ENCODE data around the gene ADCK1.
A peak's percentile ranks its signal among the peaks of the same experiment; 100 is the strongest.
"Not testable (repeated sequence)": the region's sequence is repeated elsewhere in the genome, so short reads cannot be mapped to it uniquely, and the experiment has no call there.

ADCK1 gene

DNA sequence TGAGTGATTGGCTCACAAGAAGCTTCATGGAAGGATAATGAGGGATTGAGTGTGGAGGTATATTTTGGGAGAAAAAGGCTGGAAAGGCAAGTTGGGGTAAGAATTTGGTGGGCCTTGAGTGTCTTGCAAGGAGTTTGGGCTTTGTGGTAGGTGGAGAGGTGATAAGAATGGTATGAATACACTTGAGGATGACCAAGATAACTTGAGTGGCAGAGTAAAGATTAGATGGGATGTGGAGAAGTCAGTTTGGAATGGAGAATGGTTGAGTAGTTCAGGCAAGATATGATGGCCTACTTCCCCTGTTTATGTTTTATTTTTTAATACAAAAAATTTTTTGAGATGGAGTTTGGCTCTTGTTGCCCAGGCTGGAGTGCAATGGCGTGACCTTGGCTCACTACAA lies 9.1 kb downstream of the ADCK1 start:
- DNase-seq (ENCODE audit: low read depth): no peak

DNA sequence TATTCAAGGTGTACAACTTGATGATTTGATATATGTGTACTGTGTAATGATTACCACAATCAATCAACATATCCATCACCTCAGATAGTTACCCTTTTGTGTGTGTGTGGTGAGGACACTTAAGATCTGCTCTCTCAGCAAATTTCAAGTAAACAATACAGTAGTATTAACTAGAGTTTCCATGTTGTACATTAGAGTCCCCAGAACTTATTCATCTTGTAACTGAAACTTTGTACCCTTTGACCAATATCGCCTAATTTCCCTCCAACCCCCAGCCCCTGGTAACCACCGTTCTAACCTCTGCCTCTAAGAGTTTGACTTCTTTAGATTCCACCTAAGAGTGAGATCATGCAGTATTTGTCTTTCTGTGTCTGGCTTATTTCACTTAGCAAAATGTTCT lies 12.1 kb downstream of the ADCK1 start:
- no peak for DNase-seq (ENCODE audit: low read depth)

DNA sequence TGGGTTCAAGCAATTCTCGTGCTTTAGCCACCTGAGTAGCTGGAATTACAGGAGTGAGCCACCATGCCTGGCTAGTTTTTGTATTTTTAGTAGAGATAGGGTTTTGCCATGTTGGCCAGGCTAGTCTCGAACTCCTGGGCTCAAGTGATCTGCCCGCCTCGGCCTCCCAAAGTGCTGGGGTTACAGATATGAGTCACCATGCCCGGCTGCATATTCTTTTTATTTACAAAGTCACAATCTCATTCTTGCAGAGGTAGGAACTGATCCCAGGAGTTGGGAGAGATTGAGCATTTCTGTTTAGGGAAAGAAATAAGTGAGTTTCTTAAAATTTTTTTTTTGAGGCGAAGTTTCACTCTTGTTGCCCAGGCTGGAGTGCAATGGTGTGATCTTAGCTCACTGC lies 12.8 kb downstream of the ADCK1 start:
- not testable (repeated sequence) for DNase-seq (ENCODE audit: low read depth)

DNA sequence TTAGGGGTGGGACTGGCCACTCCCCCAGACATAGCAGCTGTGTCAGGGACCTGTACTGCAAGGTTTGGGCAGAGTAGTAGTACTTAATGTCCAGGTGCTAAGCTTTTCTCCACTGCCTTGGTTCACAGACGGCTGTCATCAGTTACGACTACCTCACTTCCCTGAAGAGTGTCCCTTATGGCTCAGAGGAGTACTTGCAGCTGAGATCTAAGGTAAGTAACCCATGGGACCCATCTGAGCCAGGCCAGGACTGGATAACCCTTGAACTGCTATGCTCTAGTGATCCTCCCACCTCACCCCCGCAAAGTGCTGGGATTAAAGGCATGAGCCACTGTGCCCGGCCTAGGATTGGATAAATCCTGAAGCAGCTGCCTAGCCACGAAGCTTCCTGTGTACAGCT lies 22.4 kb downstream of the ADCK1 start:
- DNase-seq (ENCODE audit: low read depth): no peak

DNA sequence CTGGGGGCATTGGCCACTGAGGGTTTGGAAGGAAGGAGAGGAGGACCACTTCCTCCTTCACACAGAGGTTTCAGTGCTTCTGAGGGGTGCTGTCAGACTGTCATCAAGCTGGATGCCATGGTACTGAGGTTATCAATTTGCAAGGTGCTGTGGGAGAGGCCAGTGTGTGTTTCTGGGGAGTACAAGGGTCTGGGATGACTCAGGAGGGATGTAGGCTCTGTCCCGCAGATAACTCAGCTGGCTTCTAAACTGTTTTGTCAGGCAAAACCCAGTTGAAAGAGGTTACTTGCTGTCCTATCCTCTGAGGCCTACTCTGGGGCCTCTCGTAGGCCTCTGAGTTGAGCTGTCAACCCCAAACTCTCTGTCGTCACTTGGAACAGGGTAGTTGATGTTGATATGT lies 22.8 kb downstream of the ADCK1 start:
- no peak for DNase-seq (ENCODE audit: low read depth)

DNA sequence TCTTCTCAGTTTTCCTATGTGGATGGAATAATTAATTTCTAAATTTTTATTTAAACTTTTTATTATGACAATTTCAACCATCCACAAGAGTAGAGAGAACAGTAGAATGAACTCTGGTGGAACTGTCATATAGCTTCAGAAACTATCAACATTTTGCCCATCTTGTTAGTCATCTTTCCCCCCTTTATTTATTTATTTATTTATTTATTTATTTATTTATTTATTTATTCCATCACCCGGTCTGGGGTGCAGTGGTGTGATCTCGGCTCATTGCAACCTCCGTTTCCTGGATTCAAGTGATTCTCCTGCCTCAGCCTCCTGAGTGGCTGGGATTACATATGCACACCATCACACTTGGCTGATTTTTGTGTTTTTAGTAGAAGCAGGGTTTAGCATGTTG lies 23.5 kb downstream of the ADCK1 start:
- DNase-seq (ENCODE audit: low read depth): no peak

DNA sequence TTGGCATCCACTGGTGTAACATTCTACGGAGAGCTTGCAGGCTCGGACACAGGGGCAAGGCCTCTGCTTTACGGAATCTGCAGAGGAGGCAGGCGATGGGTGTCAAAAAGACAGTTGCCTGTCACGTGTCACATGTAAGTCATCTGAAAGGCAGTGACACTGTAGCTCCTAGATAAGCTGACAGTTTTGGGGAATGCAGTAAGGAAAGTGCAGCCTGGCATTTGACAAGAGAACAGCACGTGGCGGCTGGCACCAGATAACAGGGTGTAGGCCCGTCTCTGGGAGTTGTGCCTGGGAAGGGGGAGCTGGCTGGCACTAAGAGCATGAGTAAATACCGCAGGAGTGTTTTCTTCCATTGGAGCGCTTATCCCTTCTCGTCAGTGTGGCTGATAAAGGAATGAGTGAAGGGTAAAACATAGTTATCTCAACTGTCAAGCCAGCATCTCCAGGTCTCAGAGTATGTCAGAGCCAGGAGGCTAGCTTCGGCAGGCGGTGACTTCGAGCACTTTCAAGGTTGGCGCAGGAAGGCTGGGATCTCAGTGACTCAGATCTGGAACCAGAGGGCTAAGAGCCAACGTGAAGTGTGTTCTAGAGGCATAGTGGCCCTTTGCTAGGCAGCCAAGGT lies 26.1 kb downstream of the ADCK1 start:
- DNase-seq (ENCODE audit: low read depth): no peak

DNA sequence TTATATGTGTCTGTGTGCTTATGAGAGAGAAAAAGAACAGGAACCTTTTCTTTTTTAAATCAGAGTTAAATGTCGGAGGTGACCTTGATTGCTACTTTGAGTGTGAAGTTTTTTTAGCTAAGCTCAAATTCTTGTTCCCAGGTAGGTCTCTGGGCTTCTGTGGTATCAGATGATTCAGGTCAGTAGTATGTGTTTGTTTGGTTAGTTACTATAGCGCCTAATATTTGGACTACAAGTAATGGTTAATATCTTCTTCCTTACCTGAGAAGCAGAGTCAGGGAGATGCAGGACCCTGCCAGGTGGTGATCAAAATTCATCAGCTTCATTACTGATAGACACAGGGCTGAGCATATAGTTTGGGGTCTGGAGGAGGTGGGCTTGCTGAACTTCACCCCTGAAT lies 30.8 kb downstream of the ADCK1 start:
- no peak for DNase-seq (ENCODE audit: low read depth)

DNA sequence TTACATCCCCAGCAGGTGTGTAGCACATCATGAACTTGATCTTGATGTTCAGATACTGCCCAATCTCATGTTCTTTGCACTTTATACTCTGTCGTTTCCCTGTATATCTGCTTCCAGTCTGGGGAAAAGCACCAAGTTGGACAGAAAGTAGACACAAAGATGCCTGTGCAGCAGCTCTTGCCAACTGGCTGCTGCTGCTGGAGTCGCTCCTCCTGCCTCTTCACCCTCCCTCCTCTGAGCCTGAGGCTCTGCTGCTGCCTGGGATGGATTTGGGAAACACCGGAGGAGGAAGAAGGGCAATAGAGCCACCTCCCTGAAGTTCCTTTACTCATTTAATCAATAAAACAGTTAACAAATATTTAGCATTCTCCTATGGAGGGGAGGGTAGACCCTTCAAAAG lies 32.4 kb downstream of the ADCK1 start:
- no peak for DNase-seq (ENCODE audit: low read depth)

DNA sequence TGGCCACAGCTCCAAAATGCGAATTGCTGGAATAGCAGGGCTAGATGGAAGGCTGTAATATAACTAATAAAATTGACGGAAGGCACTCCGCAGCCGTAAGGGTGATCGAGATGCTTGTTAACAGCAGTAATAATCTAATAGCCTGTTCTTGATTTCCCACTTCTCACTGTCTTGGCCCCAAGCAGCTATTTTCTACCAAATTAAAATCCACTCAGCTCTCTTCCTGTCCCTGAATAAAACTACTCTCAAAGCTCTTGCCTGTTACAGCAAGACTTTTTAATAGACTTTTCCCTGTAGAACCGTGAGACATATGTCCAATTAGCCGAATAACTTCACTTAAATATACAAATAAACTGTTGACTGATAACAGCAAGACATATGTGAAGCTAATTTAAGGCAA lies 38.0 kb downstream of the ADCK1 start:
- DNase-seq (ENCODE audit: low read depth): no peak

DNA sequence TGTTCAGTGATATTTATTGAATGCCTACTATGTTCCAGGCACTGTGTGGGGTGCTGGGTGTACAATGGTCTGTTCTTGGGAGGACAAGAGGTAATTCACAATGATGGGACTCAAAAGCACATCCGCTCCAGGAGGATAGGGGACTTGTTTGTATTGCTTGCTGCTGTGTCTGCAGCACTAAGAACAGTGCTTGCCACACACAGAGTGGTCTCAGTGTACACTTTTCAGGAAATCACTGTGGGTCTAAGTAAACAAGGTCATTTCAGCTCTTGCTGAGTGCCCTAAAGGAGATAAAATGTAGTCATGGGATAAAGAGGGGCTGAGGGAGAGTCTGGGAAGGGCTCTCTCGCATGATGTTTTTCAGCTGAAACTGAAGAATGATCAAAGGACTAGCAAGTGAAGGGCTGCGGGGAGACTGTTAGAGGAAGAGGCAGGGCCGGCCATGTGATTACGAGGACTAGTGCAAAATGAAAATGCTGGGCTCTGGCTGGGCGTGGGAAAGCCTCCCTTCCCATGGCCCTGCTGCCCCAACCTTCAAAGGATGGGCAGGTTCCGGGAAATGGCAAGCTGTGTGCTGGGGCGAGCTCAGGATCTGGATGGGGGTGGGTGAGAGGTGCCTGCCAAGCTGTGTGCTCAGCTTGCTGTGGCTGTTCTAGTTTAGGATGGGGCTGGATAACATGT lies 39.1 kb downstream of the ADCK1 start:
- DNase-seq (ENCODE audit: low read depth): no peak

DNA sequence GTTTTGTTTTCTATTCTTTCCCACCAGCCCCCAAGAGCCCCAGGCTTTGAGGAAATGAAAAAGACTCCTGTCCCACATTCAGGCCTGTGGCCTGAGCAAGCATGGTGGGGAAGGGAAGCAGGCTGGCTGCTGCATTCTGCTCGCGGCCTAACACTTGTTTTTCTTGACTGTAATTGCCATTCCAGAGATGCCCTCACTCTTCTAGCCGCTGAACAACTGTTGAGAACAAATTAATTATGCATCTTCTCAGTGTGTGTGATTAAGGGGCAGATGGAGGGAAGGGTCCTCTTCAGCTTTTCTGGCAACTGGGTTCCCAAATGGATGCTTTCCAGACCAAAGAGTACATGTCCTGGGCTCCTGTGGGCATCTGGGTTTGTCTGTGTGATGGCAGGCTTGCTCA lies 43.3 kb downstream of the ADCK1 start:
- peak; percentile 13 for DNase-seq (ENCODE audit: low read depth)

DNA sequence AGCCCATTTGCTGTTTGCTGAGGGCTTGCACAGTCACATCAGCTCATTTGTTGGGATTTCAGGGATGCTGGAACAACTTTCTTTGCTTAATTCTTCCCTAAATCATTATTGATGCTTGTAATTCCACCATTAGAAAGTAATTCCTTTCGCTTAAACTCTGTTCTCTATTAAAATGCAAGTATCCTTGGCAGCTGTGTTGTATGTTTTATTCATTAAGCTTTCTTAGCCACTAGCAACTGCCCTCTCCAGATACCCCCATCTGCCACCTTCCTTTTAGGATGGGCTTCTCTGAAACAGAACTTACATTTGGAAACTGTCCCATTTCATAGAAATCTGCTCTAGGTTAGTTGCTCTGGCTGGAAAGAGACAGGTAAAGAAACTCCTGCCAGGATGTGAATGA lies 43.7 kb downstream of the ADCK1 start:
- no peak for DNase-seq (ENCODE audit: low read depth)

DNA sequence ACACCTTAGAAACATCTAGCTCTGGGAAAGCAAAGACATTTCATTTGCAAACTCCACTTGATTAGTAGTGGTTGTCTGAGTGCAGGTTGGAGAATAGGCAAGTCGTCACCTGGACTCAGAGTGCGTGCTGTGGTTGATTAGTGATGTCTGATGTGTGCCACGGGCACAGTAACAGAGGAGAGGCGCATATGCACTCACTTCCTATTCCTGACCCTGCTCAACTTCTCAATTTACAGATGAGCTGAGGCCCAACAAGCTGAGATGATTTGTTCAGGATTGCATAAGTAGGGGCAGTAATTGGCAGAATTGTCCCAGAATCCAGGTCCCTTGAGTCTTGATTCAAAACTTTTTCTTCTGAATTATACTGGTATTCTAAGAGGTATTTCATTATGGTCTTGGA lies 44.9 kb downstream of the ADCK1 start:
- DNase-seq (ENCODE audit: low read depth): peak; percentile 23

DNA sequence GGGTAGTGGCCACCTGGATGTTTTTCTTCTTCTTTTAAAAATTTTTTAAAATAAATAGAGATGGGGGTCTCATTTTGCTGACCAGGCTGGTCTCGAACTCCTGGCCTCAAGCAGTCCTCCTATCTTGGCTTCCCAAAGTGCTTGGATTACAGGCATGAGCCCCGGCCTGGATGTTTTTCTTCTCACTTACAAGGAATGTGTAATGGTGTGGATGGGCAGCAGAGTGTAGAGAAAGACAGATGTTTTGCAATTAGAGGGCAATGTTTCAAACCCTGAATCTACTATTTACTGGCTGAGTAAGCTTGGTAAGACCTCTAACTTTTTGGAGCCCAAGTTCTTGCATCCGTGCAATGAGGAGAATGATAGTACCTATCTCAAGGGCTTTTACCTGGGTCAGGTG lies 48.1 kb downstream of the ADCK1 start:
- peak; percentile 31 for DNase-seq (ENCODE audit: low read depth)

DNA sequence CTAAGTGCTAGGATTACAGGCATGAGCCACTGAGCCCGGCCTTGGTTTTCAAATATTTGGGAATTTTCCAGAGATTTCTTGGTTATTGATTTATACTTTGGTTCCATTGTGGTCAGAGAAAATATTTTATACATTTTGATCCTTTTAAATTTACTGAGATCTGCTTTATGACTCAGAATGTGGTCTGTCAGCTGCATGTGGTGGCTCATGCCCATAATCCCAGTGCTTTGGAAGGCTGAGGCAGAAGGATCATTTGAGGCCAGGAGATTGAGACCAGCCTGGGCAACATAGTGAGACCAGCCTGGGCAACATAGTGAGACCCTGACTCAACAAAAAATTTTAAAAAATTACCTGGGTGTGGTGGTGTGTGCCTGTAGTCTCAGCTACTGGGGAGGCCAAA lies 49.8 kb downstream of the ADCK1 start:
- peak; percentile 48 for DNase-seq (ENCODE audit: low read depth)

DNA sequence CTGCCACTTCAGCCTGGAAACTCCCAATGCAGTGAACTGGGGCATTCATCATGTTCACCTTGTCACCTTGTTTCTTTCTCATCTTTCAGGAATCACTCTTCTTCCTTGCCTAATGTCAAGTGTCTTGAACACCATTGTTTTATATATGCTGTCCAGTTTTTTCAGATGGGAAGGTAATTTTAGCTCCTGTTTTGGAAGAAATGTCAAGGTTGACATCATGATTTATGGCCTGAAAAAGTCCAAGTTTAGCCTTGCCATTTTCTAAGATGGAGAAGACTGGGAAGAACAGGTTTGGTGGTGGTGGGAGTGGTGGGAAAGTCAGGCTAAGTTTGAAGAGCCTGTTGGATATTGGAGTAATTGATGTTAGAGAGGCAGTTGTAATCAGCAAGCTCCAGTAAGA lies 54.0 kb downstream of the ADCK1 start:
- no peak for DNase-seq (ENCODE audit: low read depth)

DNA sequence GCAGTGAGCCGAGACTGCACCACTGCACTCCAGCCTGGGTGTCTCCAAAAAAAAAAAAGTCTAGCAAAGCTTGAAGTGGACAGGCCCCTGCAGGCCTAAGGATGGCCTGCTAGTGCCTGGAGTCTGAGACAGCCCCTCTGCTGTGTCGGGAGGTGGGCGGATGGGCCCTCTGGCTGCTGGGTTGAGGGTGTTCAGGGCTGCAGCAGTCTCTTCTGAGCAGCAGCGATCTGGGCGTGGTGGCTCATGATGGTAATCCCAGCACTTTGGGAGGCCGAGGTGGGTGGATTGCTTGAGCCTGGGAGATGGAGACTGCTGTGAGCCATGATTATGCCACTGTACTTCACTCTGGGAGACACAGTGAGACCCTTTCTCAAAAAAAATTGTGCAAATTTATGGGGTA lies 57.0 kb downstream of the ADCK1 start:
- DNase-seq (ENCODE audit: low read depth): no peak

DNA sequence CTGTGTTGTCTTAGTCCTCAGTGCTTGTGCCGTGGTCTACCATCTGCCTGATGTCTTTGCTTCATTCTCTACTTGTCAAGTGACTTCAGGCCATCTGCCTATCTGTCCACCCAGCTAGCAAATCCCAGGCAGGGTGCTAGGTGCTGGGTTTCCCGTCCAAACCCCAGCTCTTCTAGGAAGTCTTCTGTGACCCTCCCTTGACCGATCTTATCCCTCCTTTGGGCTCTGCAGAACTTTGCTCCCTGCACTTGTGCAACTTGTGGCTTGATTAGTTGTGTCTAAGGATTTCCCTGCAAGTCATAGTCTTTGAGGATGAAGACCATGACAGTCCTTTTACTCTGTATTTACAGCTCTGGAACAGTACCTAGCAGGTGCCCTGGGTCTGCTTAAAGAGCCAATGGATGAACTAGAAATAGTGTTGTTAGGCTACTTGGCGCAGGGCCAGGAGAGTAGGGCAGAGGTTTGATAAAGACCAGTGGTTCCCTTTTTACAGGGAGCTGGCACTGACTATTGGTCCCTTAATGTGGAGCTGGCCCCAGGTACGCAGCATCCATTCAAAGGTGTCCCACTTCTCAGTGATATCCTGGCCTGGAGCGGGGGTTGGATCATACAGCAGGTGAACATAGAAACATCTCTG lies 60.1 kb downstream of the ADCK1 start:
- no peak for DNase-seq (ENCODE audit: low read depth)

DNA sequence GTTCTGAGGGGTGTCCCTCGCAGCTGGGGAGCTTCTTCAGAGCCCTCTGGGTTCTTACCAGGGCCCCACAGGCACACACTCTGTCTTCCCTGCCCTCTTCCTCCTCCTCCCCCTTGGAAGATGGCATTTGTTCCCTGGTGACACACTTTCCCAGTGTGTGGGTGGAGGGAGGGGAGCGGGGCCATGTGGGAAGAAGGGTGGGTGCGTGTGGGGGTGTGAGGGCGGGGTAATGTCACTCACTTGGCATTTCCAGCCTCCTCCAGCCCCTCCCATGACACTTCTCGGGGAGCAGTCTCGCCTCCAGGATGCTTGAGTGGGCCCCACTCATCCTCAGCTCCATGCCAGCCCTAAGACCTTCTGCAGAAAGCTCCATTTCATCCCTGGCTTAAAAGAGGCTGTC lies 61.3 kb downstream of the ADCK1 start:
- no peak for DNase-seq (ENCODE audit: low read depth)

DNA sequence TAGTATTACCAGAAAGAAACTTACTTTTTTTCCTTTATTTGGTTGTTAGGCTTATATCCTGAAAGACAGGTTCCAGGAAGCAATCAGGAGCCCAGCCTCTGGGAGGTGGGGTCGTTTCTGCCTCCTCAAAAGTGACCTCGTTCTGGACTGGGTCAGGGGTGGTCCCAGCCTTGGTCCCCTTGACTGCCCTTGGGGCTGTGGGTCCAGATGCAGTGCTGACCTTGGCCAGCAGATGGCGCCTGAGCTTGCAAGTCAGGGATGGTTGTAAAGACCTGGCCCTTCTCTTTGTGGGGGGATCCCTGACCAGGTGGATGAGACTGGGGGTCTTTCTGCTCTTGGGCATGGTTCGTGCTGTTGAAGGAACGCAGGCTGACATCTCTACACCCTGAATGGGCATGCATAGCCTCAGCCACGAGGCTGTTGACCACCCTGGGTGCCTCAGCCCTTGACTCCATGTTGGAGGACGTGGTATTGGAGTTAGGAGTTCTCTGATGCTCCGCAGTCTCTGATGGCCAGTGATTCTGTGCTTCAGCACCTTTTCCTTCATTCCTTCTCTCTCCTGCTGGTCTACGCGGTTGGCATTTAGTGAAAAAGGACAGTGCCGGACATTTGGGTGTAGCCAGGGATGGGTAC lies 62.4 kb downstream of the ADCK1 start:
- no peak for DNase-seq (ENCODE audit: low read depth)

DNA sequence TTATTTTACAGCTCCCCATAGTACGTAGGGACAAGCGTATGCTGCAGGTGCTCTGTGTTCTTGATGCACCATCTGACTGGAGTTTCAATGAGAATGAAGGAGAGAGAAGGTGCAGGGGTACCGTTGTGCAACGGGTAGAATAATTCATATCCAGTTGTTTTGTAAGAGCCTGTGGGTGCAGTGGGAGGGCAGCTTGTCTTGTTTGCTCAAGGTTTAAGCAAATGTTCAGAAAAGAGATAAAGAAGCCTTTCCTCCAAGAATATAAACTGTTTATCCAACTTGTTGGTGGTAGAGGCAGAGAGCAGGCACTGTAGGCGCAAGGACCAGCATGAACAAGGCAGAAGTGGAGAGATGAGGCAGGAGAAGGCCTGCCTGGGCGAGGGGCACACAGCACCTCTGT lies 64.2 kb downstream of the ADCK1 start:
- DNase-seq (ENCODE audit: low read depth): no peak

DNA sequence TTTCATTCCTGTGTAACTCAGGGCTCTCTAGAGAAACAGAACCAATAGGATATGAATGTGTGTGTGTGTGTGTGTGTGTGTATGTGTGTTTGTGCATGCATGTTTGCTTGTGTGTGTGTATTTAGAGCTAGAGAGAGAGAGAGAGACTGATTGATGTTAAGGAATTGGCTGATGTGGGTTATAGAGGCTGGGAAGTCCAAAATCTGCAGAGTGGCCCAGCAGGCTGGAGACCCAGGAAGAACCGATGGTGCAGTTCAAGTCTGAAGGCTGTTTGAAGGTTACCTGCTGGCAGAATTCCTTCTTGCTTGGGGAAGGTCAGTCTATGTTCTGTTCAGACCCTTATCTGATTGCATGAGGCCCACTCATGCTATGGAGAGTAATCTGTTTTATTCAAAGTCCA lies 64.7 kb downstream of the ADCK1 start:
- DNase-seq (ENCODE audit: low read depth): no peak
